NCI-H146 treated with DMSO at 0.1 percent for 48 hours (cell line): ENCODE data around the gene TAOK3.

Experiments used
- DNase-seq: peaks from one replicate; lab custom pipeline; 2025; ENCODE audit not compliant: unreplicated experiment; lab: John Stamatoyannopoulos, UW

The TAOK3 gene

DNA sequence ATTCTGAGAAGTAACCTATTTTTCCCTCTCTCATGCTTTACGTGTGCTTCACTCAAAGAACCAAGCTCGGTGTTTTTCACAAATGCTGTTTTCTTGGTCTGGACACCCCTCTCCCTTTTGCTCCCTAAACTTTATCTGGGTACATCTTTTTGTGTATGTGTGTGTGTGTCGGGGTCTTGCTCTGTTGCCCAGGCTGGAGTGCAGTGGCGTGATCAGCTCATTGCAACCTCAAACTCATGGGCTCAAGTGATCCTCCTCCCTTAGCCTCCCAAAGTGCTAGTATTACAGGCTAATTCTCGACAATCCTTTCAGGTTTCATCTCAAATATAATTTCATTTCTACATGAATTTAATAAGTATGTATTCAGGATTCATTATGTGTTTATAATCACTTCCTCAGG, 153.6 kb downstream of the TAOK3 start:
- DNase-seq: no peak

DNA sequence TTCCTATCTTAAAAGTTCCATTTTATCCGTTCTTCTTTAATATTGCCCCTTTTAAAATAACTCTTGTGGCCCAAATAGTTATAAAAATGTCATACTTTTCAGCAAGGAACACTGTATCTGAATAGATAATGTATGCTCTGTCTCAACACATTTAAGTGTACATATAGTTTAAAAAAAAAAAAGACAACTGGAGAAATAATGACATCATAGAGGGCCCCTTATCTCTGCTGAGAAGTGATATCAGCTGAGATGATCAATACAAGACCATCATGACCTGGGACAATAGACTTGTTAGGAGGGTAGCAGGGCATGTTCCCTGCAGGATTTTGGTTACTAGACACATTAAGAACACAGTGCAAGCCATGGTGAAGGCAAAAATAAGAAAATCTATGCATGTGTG, 159.3 kb downstream of the TAOK3 start:
- no peak for DNase-seq

DNA sequence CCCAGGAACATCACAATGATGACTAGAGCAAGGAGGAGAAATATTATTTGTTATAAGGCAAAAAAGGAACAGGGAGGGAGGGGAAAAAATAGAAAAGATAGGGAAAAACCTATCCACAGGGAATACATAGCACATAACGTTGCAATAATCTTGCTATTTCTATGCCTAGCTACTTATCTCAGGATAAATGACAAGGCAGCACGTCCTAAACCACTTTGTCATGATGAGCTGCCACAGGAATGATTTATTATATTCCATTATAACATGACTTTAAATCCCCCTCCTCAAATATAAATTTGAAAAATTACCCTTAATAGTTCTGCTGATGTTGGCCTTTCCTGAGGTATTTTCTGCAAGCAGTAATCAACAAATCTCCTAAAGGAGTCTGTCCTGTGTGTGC, 160.1 kb downstream of the TAOK3 start:
- no peak for DNase-seq

DNA sequence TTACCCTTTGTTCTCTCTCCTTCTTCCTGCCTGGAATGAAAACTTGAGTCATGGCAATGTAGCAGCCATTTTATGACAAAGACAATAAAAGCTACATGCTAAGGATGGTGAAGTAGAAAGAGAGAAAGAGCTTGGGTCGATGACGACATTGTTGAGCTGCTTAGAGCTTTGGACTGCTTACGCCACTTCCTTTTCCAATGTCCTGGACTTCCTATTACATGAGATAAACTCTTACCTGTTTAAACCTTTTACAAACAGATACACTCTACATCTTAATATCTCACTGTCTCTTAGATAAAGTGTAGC, 166.6 kb downstream of the TAOK3 start:
- DNase-seq: no peak

- no peak for DNase-seq
Observed at GRCh38 chr12:118193958-118194357, 178.7 kb downstream of the TAOK3 start.

GRCh38 chr12:118193477-118193876, 179.2 kb downstream of the TAOK3 start:
- DNase-seq: no peak

- DNase-seq: peak; percentile 32
Observed at GRCh38 chr12:118190266-118190665, 182.4 kb downstream of the TAOK3 start.

- peak; percentile 63 for DNase-seq
Observed at GRCh38 chr12:118189741-118190191, 182.9 kb downstream of the TAOK3 start.

GRCh38 chr12:118188690-118189371, 183.9 kb downstream of the TAOK3 start:
- DNase-seq: peak; percentile 9

DNA sequence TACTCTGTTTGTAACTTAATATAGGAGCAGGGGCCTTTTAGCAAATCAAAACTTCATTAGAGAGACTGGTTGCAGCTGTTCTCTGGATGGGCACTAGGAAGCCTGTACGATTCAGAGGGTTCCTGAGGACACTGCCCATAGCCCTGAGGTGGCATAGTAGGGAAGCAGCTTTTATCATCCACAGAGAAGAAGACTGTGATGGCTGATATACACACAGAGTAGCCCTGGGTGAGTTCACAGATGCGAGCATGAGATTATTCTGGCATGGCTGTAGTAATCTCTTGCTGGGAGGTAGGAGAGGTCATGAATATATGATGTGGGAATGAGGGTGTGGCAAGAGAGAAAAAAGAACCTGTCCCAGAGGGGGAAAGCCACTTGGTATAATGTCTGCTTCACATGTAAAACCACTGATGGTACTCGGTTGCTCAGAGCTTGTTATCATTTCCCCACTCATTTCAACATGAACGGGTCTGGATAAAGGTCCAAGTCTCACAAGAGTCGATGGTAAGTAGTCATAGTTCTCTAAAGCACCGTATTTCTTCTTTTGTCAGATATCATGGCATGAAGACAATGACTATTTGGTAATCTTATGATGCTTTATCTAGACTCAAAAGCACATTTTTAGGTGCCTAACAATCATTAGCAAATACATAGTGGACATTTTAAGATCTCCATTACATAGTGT, 184.8 kb downstream of the TAOK3 start:
- no peak for DNase-seq

- DNase-seq: no peak
Observed at GRCh38 chr12:118185602-118186397, 186.9 kb downstream of the TAOK3 start.

DNA sequence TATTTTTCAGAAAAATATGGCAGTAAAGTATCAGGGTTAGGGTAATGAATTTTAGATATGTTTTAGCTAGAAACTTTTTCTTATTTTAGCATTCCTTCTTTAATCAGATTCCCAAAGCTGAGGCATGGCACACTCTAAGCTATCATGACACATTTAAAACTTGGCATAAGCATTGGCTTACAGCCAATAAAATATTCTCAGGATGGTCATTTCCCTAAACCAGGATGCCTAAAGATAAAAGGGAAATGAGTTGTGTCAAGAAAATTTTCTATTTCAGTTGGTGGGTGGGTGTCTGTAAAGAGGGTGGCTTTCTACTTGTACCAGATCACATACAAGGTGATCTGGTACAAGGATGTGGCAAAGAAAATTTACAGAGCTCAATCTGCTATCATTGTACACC, 189.0 kb downstream of the TAOK3 start:
- DNase-seq: no peak

- DNase-seq: no peak
Observed at GRCh38 chr12:118183155-118183554, 189.6 kb downstream of the TAOK3 start.

DNA sequence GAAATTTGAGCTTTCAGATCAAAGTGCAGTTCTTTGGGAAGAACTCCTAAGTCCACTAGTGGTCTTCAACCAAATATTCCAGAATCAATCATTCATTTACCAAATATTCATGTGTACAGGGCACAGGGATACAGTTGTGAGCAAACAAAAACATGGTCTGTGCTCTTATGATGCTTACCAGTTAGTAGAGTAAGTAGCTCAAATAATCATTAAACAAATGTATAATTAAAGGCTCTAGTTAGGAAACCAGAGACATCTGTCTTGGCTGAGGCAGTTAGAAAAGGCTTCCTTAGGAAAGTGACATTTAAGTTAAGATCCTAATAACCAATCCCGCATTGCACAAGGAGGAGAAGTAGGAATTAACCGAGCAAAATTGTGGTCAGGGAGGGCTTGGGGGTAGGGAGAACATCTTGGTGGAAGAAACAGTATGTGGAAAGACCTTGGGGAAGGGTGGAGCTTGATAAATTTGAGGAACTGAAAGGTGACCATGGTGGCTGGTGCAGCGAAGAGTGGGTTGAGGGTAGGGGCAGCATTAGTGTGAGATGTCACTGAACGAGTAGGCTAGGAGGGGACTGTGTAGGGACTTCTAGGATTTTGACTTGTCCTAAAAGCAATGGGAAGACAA, 196.8 kb downstream of the TAOK3 start:
- DNase-seq: no peak

- DNase-seq: no peak
Observed at GRCh38 chr12:118166946-118167345, 205.8 kb downstream of the TAOK3 start.

DNA sequence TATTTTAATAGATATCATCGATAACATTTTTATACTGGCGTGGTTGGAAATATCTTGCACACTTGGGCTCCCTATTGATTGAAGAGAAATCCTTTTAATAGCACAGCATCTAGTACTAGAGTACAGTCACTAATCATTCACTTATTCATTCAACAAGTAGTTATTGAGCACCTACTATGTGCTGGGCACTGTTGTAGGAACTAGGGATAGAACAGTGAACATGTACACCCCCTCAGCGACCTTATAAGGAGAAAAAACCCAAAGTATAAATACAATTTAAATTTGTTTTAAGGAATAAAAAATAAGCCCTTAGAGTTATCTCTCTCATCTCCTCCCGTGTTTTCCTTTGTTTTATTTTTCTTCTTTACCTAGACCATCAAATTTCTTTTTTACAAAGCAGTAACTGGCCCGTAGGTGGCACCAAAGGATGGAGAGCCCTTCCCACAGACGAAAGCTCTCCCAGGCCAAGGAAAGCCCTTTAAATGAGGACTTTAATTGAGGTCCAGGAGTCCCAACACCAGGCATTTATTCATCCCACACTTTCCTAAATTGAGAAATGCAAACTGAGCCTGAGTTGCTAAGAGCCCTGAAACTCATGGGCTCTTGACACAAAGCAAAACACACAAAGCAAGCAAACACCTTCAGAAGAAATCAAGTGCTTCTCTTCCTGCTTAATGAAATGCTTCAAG, 207.8 kb downstream of the TAOK3 start:
- DNase-seq: peak; percentile 15

- no peak for DNase-seq
Observed at GRCh38 chr12:118160536-118160935, 212.2 kb downstream of the TAOK3 start.

DNA sequence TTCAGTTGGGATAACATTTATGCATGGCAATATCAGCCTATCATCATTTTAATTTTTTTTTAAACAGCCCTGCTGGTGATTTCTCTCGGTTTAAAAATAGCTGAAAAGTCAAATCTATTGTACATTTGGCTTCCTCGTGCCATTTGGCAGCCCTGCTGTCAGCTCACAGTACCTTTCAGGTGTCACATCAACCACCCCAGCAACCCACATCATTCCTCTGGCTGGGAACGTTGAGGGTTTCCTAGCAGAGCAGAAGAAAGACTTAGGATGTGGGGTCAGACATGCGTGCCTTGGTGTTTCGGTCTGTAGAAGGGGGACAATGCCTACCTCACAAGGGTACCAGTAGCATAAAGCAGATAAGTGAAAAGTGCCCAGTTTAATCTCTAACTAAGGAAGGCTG, 221.0 kb downstream of the TAOK3 start:
- DNase-seq: no peak

DNA sequence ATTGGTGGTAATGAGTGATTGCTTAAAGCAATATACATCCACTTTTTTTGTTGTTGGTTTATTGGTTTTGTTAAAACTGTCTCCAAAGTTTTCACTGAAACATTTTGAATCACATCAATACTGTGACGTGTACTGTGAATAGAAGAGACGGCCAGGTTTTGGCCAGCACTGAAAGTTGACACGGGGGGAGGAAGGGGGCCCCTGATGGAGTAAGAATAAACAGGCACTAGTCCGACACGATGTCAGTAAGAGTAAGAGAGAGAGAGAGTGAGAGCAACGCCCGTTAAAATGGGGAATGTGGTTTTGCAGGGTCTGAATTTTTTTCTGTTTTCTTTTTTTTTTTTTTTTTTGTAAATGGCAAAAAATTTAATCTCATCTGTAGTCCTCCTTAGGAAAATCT, 222.1 kb downstream of the TAOK3 start:
- DNase-seq: no peak

- no peak for DNase-seq
Observed at GRCh38 chr12:118148287-118148686, 224.4 kb downstream of the TAOK3 start.

GRCh38 chr12:118145798-118146156, 226.9 kb downstream of the TAOK3 start:
- DNase-seq: no peak
